ENCODE data around the gene EHMT1. TPM values are rescaled to one million over a fixed set of nuclear protein-coding genes. Genes with fewer than 3 reads are reported as not detected.

The EHMT1 gene
- total and polyA plus RNA-seq, 10 of the 15 experiments (the other 5 are each of a cell fraction or from before 2014, with no cell fraction given), result 2.9 to 100 (median 48.1) TPM

- Histone ChIP-seq H4K20me1 (ENCODE audit: control insufficient read depth, insufficient read depth) (no peaks in the 10 kb centered on the region), H3K4me1 (ENCODE audit: control insufficient read depth, insufficient read depth, low read length) (peaks cover 44% of the 10 kb centered on the region), H3K27me3 (replicated peaks in 1 of 2; ENCODE audit: control insufficient read depth in 2 of 2, insufficient read depth in 2 of 2, low read length in 1 of 2) (no peaks in the 10 kb centered on the region), H2AFZ (ENCODE audit: control insufficient read depth, low read depth, low read length) (no peak overlapping the region), H3K27ac (ENCODE audit: control insufficient read depth, insufficient read depth) (no peak overlapping the region; the same call in 1 of the 2 replicates), H3K4me3 (no peak overlapping the region), H3K9me3 (replicated peaks; ENCODE audit: control insufficient read depth, insufficient read depth, low read length) (peaks cover 20% of the 10 kb centered on the region; the same call in 2 of the 3 replicates), H3K79me2 (ENCODE audit: control insufficient read depth, insufficient read depth, low read length) (peaks cover 16% of the 10 kb centered on the region), H3K36me3 (ENCODE audit: control insufficient read depth in 2 of 2, insufficient read depth in 2 of 2, low read length in 1 of 2) (peaks cover 36 to 62% of the 10 kb centered on the region in 2 experiments), H3K4me2 (ENCODE audit: control insufficient read depth, insufficient read depth) (no peak overlapping the region), H3K9ac (ENCODE audit: control insufficient read depth, insufficient read depth, low read length) (no peak overlapping the region)
- BruUV-seq (replicated peaks), result no TSS peak
- DNase-seq (ENCODE audit: low read depth, low spot score) (no peak), ATAC-seq (no peak), FAIRE-seq (no peak)
- ChIA-PET SMC1A (ENCODE audit: uncharacterized antibody, unreplicated experiment) (interaction anchor here (1.2 to 3.8 kb wide), 3 partner anchors 11 to 137 kb away, joined by 3 to 42 read pairs (median 3); partner anchors contain the start of gene EHMT1), POLR2A (interaction anchor here (0.6 to 7.4 kb wide), 2 partner anchors 12 to 605 kb away, joined by 4 to 59 read pairs; no protein-coding TSS in a partner anchor), RAD21 (ENCODE audit: unreplicated experiment) (interaction anchor here (7.1 kb wide), 1 partner anchor 11 kb away, joined by 65 read pairs; no protein-coding TSS in a partner anchor), CTCF (interaction anchor here (1.6 kb wide), 1 partner anchor 83 kb away, joined by 6 read pairs; no protein-coding TSS in a partner anchor)
- intact Hi-C loops (cut with micrococcal nuclease; ENCODE audit: unreplicated experiment) (no loop called here), in situ Hi-C loops (cut with MboI) (no loop called here)
- TF ChIP-seq HDAC2 (IDR thresholded peaks at IDR 0.05) (no peak), GATAD2B (conservative IDR thresholded peaks at IDR 0.05; ENCODE audit: low read depth) (no peak), ASH2L (IDR thresholded peaks at IDR 0.05; ENCODE audit: borderline replicate concordance, low read depth) (no peak), YY1 (IDR thresholded peaks at IDR 0.05; ENCODE audit: low read depth, low read length) (no peak), FOXM1 (IDR thresholded peaks at IDR 0.05; ENCODE audit: low read depth, low read length) (no peak), CREB1 (IDR thresholded peaks at IDR 0.05; ENCODE audit: low read depth) (no peak), EZH2 (IDR thresholded peaks at IDR 0.05; ENCODE audit: borderline replicate concordance, control insufficient read depth, low read depth, low read length) (no peak), ZBED1 (IDR thresholded peaks at IDR 0.05; ENCODE audit: borderline replicate concordance) (no peak), TCF12 (IDR thresholded peaks at IDR 0.05; ENCODE audit: low read depth, low read length) (no peak), E2F8 (IDR thresholded peaks at IDR 0.05; ENCODE audit: low read depth, partially characterized antibody) (no peak), CTCF (IDR thresholded peaks at IDR 0.05 in 2 of 3, conservative IDR thresholded peaks at IDR 0.05 in 1 of 3; ENCODE audit: control insufficient read depth in 2 of 3, extremely low read depth in 1 of 3, insufficient read depth in 1 of 3, low read depth in 3 of 3, low read length in 3 of 3) (no peak), ZNF384 (IDR thresholded peaks at IDR 0.05; ENCODE audit: borderline replicate concordance, low read depth, low read length) (no peak), STAT1 (conservative IDR thresholded peaks at IDR 0.05) (no peak), CEBPB (IDR thresholded peaks at IDR 0.05; ENCODE audit: borderline replicate concordance in 1 of 2, low read depth in 2 of 2, low read length in 2 of 2) (no peak), JUNB (IDR thresholded peaks at IDR 0.05) (no peak), NR2C1 (IDR thresholded peaks at IDR 0.05) (no peak), RFX5 (IDR thresholded peaks at IDR 0.05; ENCODE audit: low read depth, low read length) (no peak), NRF1 (conservative IDR thresholded peaks at IDR 0.05; ENCODE audit: low read depth, low read length) (no peak)
- 83% methylated on average over 13 of the region's 13 CpGs for WGBS (ENCODE audit: insufficient coverage, insufficient replicate concordance, low lambda C conversion rate, missing lambda C conversion rate)
Measured at GRCh38 chr9:137756045-137756744, 137.4 kb downstream of the EHMT1 start.

All from GM12878 (cell line).